Hematopoietic multipotent progenitor cell treated with erythropoietin and hydrocortisone succinate and interleukin-3 and kit ligand, for 4 days (in vitro differentiated cells): Measurements from ENCODE around the gene CDKAL1.
"Not testable (repeated sequence)": the region's sequence is repeated elsewhere in the genome, so short reads cannot be mapped to it uniquely, and the experiment has no call there.

Source experiments
- DNase-seq: peaks from one replicate; pipeline ENCODE4 v3.0.0-alpha.2; 2015

CDKAL1 gene

GRCh38 chr6:20554817-20555216, 20.6 kb downstream of the CDKAL1 start:
- DNase-seq, result no peak

GRCh38 chr6:20559924-20560551, 25.8 kb downstream of the CDKAL1 start:
- peak; percentile 33 for DNase-seq

GRCh38 chr6:20563377-20563776, 29.1 kb downstream of the CDKAL1 start:
- DNase-seq, result no peak

- DNase-seq, result peak; percentile 65
Measured at GRCh38 chr6:20564269-20564668, 30.0 kb downstream of the CDKAL1 start.

DNA sequence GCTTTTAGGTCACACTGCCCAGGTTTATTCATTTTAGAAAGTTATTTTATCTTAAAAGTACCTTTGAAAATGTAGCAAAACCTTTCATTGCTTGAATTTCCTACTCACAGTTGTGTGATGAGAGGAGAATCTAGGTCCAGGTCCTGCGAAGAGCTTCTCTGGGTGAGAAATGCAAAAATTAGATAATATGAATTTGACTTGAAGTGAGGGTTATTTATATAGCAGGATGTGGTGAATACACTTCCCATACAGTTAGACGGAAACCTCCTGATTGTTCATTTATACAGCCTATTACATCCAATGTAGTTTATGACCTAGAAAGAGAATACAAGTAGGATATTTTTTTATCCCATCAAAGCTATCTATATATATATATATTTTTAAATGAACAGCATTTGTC, 30.5 kb downstream of the CDKAL1 start:
- DNase-seq, result peak; percentile 70

DNA sequence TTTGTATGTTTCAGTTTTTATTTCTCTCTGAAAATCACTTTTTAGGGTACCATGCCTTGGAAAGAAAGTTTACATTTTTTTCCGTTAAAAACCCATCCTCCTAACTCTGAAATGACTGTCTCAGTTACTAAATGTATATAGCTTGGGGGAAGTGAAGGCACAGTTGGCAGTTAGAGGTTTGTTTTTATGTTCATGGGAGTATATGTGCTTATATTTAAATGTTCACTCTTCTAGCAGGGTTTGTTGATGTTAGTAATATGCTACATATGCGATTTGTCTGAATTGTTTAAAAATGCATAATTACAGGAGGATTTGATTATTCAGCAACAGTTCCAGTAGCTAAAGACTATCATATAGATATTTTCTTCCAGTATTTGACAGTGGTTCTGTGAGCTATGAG, 31.1 kb downstream of the CDKAL1 start:
- DNase-seq, result no peak

GRCh38 chr6:20566109-20566508, 31.9 kb downstream of the CDKAL1 start:
- no peak for DNase-seq

DNA sequence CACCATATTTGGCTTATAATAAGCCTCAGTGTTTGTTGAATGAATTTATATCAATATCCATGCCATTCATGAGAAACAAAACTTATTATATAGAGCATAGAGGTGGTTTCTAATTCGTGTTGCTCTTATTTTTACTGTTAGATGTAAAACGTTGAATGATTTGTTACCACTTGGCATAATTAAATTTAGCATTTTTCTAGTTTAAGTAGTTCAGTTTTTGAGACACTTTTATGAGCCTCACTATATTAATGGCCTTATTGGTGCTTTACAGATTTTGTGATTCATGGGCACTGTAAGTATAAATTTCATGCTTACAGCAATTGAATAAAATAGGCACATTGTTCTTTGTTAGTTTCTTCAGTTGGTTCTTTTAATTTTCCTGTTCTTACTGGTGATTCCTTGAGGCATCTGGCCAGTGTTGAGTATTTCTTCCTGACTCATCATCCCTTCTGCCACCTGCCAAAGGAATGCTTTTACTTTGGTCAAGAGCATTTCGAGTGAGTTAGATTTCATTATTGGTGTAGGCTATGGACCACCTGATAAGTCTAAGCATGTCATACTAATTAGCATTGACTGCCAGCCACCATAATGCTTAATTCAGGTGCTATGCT, 34.8 kb downstream of the CDKAL1 start:
- DNase-seq, result no peak

DNA sequence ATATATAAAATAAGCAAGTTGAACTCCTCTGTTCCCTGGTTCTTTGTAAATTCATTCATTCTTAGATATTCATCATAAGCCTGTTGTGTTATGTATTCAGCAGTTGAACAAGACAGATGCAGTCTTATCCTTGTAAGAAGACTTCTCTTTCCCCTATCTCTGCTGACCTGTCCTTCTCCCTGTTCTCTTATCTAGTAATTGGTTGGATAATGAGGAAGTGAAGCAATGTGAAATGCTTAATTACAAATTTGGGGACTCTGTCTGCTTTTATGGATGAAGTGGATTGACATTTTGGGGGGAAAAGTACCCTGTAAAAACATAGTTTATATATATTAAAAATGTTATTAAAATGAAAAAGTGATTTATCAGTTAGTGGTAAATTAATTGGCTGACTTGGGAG, 37.0 kb downstream of the CDKAL1 start:
- DNase-seq, result peak; percentile 75

DNA sequence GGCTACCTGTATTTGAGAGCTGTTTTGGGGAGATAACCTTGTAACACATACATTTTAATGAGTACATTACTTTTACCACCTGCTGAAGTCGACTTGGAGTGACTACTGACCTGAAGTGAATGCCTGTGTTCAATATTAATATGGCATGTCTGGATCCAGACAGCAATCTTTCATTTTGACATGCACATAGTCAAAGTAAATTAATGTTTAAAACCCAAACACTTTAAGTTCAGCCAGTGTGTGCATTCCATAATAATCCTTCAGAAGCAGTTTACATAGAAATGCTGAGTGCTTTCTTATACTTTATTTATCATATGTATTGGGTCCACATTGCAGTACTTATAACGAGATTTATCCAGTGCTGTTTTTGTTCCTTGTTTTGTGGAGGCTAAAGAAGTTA, 38.0 kb downstream of the CDKAL1 start:
- no peak for DNase-seq

DNA sequence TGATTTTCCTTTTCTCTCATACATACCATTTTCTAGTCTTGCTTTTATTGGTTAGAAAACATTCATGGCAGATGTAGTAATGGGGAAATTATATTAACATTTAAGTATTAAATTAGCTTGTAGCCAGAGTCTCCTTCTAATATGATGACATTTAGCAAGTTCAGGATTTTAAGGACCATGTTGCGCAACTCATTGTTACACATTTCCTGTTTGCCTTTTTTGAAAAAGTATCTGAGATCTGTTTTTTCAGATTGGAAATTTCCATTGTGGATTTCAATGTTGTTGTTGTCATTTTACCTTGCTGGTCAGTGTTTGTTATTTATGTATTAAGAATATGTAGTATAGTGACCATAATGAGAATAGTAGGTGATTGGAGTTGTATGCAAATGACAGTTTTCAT, 38.7 kb downstream of the CDKAL1 start:
- peak; percentile 55 for DNase-seq

GRCh38 chr6:20574355-20574754, 40.1 kb downstream of the CDKAL1 start:
- DNase-seq, result peak; percentile 21

- DNase-seq, result peak; percentile 96
Measured at GRCh38 chr6:20575125-20575524, 40.9 kb downstream of the CDKAL1 start.

- peak; percentile 45 for DNase-seq
Measured at GRCh38 chr6:20575704-20576451, 41.6 kb downstream of the CDKAL1 start.

GRCh38 chr6:20577173-20577688, 43.0 kb downstream of the CDKAL1 start:
- DNase-seq, result no peak

DNA sequence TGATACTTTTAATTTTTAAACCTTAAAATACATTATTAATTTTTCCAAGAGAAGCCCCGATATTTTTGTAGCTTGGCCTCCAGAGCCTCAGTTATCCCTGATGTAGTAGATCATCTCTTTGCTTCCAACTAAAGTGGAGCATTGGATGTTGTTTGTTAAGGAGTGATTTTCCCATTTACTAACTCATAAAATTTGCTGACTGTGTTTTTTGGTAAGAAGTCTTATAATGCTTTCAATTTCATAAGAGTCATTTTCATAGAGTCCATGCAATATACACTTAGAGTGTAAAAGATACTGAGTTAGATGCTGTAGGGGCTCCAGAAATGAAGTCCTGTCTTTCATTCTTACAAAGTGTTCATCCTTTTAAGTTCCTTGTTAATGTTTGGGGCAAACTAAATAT, 46.8 kb downstream of the CDKAL1 start:
- no peak for DNase-seq

DNA sequence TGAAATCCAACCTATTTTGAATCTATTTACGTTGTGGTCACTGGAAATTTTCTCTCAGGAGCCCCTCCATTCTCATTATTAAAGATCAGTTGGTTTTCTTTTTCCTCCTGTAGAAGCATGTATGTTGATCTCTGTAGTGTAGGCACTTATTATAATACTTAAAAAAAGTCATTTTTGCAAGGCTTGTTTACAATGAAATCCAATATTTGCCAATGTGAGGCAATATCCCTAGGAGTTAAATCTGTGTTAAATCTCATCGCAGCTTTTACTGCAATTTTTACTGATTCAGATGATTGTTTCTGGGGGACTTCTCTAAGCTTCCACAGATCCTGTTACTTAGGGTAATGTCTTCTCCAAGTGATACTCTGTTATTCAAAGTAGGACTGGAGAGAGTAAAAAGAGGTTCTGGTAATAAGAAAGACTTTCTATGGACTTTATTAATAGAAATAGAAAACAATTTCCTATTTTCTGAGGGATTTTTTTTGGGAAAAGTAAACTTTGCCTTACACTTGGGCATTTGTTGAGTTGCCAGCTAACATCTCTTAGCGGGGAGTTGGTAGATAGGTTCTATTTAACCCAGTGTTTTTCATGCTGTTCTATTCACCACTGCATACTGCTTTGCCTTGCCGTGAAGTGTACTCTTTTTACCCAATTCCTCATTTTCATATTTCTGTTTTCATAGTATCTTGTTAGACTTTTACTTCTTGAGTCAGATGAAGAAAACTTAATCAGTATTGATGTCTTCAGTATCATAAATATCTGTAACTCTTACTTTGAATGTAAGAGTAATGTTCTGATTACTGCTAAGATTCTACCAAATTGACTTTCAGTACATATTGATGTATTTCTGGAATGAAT, 48.6 kb downstream of the CDKAL1 start:
- DNase-seq, result no peak

DNA sequence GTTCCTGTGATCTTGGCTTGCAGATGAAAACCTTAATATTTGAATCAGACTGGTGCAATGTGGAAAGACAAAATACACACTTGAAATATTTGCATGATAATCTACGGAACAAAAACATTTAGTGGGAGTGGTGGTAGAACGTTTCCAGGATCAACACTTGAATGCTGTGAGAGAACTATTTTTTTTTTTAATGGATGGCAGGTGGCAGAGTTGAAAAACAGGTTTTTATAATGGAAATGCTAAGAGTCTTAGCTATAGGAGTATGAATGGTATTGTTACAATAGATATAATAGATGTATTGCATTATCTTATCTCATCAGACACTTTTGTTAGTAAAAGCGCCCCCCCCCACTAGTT, 49.2 kb downstream of the CDKAL1 start:
- DNase-seq, result no peak

DNA sequence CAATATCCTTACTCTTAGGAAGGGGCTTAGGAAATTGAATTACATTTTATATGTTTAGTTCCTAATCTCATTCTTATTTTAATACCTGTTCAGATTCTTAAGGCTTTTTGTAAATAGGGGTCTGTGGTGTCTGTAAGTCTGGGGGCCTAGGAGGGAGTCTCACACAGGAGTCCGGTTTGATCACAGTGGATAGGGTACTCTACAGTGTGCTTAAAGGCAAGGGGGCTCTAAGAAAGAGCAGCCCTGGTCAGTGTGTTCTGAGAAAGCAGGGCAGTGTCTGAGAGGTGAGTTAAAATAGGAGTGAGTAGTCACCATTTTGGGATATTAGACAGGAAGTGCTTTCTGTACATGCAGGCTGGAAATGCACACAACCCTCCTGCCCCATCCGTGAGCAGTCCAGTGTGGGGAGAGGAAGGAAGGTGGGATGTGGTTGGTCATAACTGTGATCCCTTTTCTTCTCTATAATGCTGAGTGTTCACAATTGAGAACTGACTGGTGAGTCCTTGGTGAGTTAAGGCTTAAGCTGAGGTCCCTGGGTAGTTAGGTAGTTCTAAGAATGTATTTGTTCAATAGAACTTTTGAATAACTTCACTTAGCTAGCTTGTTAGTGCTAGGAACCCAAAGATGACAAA, 50.0 kb downstream of the CDKAL1 start:
- no peak for DNase-seq

DNA sequence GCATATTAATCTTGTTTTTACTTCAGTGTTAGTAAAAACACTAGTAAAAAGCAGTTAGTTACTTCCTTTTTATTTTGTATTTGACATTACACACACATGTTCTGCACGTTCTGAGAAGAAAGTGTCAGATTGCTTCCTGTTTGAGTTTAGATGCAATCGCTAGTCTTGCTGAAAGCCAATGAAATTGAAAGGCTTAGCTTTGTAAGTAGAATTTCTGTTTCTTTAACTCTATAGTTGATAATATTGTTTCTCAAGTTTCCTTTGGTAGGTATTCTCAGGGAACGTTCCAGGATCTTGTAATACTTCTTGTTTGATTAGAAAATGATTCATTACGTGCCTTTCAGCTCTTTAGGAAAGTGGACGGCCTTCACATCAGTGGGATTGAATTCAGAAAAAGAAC, 55.0 kb downstream of the CDKAL1 start:
- peak; percentile 71 for DNase-seq

GRCh38 chr6:20590476-20590875, 56.2 kb downstream of the CDKAL1 start:
- not testable (repeated sequence) for DNase-seq

DNA sequence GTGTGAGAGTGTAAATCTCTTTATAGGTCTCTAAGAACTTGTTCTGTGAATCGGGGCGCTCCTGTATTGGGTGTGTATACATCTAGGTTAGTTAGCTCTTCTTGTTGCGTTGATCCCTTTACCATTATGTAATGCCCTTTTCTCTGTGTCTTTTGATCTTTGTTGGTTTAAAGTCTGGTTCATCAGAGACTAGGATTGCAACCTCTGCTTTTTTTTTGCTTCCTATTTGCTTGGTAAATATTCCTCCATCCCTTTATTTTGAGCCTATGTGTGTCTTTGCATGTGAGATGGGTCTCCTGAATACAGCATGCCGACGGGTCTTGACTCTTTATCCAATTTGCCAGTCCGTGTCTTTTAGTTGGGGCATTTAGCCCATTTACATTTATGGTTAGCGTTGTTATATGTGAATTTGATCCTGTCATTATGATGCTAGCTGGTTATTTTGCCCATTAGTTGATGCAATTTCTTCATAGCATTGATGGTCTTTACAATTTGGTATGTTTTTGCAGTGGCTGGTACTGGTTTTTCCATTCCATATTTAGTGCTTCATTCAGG, 60.1 kb downstream of the CDKAL1 start:
- not testable (repeated sequence) for DNase-seq
